Nucleus accumbens (tissue), 56 donors: ENCODE results near the gene CWH43.
"Not testable (repeated sequence)": the region's sequence is repeated elsewhere in the genome, so short reads cannot be mapped to it uniquely, and the experiment has no call there.

Experiments
- DNase-seq, 56 donors: peaks; one replicate each; lab custom pipeline; 2025; lab: John Stamatoyannopoulos, UW

CWH43 gene

GRCh38 chr4:49092608-49093135 lies 106.6 kb downstream of the CWH43 start:
- DNase-seq = not testable (repeated sequence)

- DNase-seq = not testable (repeated sequence)
Measured at GRCh38 chr4:49096215-49096614, 110.1 kb downstream of the CWH43 start.

- not testable (repeated sequence) for DNase-seq
Measured at GRCh38 chr4:49096627-49097026, 110.6 kb downstream of the CWH43 start.

- not testable (repeated sequence) for DNase-seq
Measured at GRCh38 chr4:49097071-49097470, 111.0 kb downstream of the CWH43 start.

- DNase-seq = not testable (repeated sequence)
Measured at GRCh38 chr4:49097505-49097904, 111.4 kb downstream of the CWH43 start.

GRCh38 chr4:49098034-49098759 lies 112.1 kb downstream of the CWH43 start:
- DNase-seq = not testable (repeated sequence)

- DNase-seq = not testable (repeated sequence)
Measured at GRCh38 chr4:49099831-49100444, 113.9 kb downstream of the CWH43 start.

- DNase-seq = not testable (repeated sequence)
Measured at GRCh38 chr4:49102344-49102898, 116.3 kb downstream of the CWH43 start.

- not testable (repeated sequence) for DNase-seq
Measured at GRCh38 chr4:49103436-49104136, 117.5 kb downstream of the CWH43 start.

GRCh38 chr4:49104231-49104930 lies 118.3 kb downstream of the CWH43 start:
- DNase-seq = not testable (repeated sequence)

GRCh38 chr4:49105248-49105904 lies 119.3 kb downstream of the CWH43 start:
- not testable (repeated sequence) for DNase-seq

- not testable (repeated sequence) for DNase-seq
Measured at GRCh38 chr4:49107262-49107661, 121.2 kb downstream of the CWH43 start.

GRCh38 chr4:49108183-49108978 lies 122.3 kb downstream of the CWH43 start:
- not testable (repeated sequence) for DNase-seq

- DNase-seq = not testable (repeated sequence)
Measured at GRCh38 chr4:49109567-49110166, 123.6 kb downstream of the CWH43 start.

GRCh38 chr4:49110579-49110978 lies 124.5 kb downstream of the CWH43 start:
- not testable (repeated sequence) for DNase-seq
